ENCODE measurements around the gene RSPH1.

DNA sequence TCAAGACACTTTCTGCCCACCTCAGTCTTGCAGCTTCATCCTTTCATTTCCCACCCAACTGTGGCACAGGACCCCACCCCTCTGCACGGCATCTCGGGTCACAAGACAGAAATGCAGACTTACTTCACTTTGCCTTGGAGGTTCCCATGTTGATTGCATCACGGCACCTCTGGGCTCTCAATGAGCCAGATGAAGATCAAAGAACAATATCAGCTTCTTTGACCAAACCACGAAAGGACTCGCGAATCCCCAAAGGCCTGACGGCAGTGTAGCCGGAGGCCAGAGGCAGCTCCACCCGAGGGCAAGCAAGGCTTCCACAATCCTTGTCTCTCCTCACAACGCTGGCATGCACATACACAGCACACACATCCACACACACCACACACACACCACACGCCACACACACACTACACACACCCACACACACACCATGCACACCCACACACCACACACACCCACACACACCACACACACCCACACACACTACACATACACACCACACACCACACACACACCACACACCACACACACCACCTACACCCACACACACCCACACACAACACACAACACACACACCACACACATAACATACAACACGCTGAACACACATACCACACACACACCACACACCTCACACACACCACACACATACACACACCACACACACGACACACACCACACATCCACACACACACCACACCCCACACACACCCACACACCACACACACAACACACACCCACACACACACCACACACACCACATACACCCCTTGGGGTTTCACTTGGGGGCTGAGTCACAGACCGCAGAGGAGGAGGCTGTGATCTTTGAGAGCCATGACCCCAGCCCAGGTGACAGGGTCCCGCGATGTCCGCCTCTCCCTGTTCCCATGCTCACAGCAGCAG is 56.5 kb downstream of the RSPH1 start:
- TF ChIP-seq, protein P1, sequence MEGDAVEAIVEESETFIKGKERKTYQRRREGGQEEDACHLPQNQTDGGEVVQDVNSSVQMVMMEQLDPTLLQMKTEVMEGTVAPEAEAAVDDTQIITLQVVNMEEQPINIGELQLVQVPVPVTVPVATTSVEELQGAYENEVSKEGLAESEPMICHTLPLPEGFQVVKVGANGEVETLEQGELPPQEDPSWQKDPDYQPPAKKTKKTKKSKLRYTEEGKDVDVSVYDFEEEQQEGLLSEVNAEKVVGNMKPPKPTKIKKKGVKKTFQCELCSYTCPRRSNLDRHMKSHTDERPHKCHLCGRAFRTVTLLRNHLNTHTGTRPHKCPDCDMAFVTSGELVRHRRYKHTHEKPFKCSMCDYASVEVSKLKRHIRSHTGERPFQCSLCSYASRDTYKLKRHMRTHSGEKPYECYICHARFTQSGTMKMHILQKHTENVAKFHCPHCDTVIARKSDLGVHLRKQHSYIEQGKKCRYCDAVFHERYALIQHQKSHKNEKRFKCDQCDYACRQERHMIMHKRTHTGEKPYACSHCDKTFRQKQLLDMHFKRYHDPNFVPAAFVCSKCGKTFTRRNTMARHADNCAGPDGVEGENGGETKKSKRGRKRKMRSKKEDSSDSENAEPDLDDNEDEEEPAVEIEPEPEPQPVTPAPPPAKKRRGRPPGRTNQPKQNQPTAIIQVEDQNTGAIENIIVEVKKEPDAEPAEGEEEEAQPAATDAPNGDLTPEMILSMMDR (IDR thresholded peaks at IDR 0.05): no peak
- TF ChIP-seq RFX5 (IDR thresholded peaks at IDR 0.05) (no peak), MYC (IDR thresholded peaks at IDR 0.05; ENCODE audit: borderline replicate concordance, low read length) (no peak), POLR2A (IDR thresholded peaks at IDR 0.05; ENCODE audit: low read length) (no peak)
- TF ChIP-seq, protein P2, sequence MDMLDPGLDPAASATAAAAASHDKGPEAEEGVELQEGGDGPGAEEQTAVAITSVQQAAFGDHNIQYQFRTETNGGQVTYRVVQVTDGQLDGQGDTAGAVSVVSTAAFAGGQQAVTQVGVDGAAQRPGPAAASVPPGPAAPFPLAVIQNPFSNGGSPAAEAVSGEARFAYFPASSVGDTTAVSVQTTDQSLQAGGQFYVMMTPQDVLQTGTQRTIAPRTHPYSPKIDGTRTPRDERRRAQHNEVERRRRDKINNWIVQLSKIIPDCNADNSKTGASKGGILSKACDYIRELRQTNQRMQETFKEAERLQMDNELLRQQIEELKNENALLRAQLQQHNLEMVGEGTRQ (IDR thresholded peaks at IDR 0.05): no peak
- TF ChIP-seq, protein P3, sequence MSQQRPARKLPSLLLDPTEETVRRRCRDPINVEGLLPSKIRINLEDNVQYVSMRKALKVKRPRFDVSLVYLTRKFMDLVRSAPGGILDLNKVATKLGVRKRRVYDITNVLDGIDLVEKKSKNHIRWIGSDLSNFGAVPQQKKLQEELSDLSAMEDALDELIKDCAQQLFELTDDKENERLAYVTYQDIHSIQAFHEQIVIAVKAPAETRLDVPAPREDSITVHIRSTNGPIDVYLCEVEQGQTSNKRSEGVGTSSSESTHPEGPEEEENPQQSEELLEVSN (IDR thresholded peaks at IDR 0.05; ENCODE audit: borderline replicate concordance, low read depth): no peak
